AG09319 (cell line): ENCODE measurements around the gene COL6A1.

Experiments
- DNase-seq: peaks from one replicate; pipeline ENCODE4 v3.0.0-alpha.2; 2010; ENCODE audit warnings: low read depth; ENCODE audit errors: extremely low read depth
- CTCF ChIP-seq: IDR thresholded peaks from 2 replicates; pipeline ENCODE4 v1.5.1; 2011; ENCODE audit warnings: low read depth, mild to moderate bottlenecking, inconsistent platforms, low read length, moderate library complexity

COL6A1 gene

GRCh38 chr21:45985471-45986315 is 4.1 kb downstream of the COL6A1 start:
- DNase-seq, result no peak
- no peak for TF ChIP-seq CTCF

GRCh38 chr21:45986316-45987051 is 4.9 kb downstream of the COL6A1 start:
- no peak for TF ChIP-seq CTCF
- no peak for DNase-seq

GRCh38 chr21:45987121-45987711 is 5.6 kb downstream of the COL6A1 start:
- no peak for TF ChIP-seq CTCF

GRCh38 chr21:45988366-45989347 is 7.1 kb downstream of the COL6A1 start:
- no peak for TF ChIP-seq CTCF
- no peak for DNase-seq

More at GRCh38 chr21:45987121-45987711, 5.6 kb downstream of the COL6A1 start:
- no peak for DNase-seq

- TF ChIP-seq CTCF, result no peak
- no peak for DNase-seq
Measured at GRCh38 chr21:45989355-45990048, 7.9 kb downstream of the COL6A1 start.

- DNase-seq, result no peak
- TF ChIP-seq CTCF, result no peak
Measured at GRCh38 chr21:45990049-45990711, 8.6 kb downstream of the COL6A1 start.
